K562 (cell line): Measurements from ENCODE around the gene TUT1. TPM values are rescaled to one million over a fixed set of nuclear protein-coding genes. Genes with fewer than 3 reads are reported as not detected.

Source experiments
- AFF4 ChIP-seq: sonication (generic); formaldehyde crosslinking; IDR thresholded peaks from 2 replicates; pipeline ENCODE4 v1.8.0; 2023; ENCODE audit warnings: mild to moderate bottlenecking, missing genetic modification reagents
- ATF7 ChIP-seq: fragments of 450-650 bp; IDR thresholded peaks from 2 replicates; pipeline ENCODE4 v1.7.1; 2014; ENCODE audit warnings: mild to moderate bottlenecking, moderate library complexity
- CCAR2 ChIP-seq: fragments of 200-400 bp; formaldehyde crosslinking; IDR thresholded peaks from 2 replicates; pipeline ENCODE4 v1.6.1; 2017; ENCODE audit warnings: mild to moderate bottlenecking, low read depth, low read length
- E2F3 ChIP-seq: fragments of 250-450 bp; sonication (Bioruptor Pico); IDR thresholded peaks from 2 replicates; pipeline ENCODE4 v1.4.0; 2020; ENCODE audit warnings: mild to moderate bottlenecking
- GATAD2A ChIP-seq: fragments of 450-650 bp; IDR thresholded peaks from 2 replicates; pipeline ENCODE4 v1.6.1; 2017
- HOXB6 ChIP-seq: fragments of 250-450 bp; sonication (Bioruptor Pico); IDR thresholded peaks from 2 replicates; pipeline ENCODE4 v1.5.1; 2022; ENCODE audit warnings: mild to moderate bottlenecking, borderline replicate concordance
- LEF1 ChIP-seq: fragments of 450-650 bp; IDR thresholded peaks from 2 replicates; pipeline ENCODE4 v1.6.1; 2016; ENCODE audit warnings: mild to moderate bottlenecking
- MAFG ChIP-seq: fragments of 450-650 bp; conservative IDR thresholded peaks from 2 replicates; pipeline ENCODE4 v1.6.1; 2016; ENCODE audit warnings: missing genetic modification characterization, missing compliant biosample characterization
- NR0B1 ChIP-seq: fragments of 450-650 bp; IDR thresholded peaks from one replicate; pipeline ENCODE4 v1.6.1; 2018; ENCODE audit warnings: mild to moderate bottlenecking, moderate library complexity; ENCODE audit not compliant: partially characterized antibody
- POU5F1 ChIP-seq: fragments of 150-350 bp; IDR thresholded peaks from 2 replicates; pipeline ENCODE4 v1.6.1; 2014; ENCODE audit warnings: borderline replicate concordance, low read length, low read depth, mild to moderate bottlenecking; ENCODE audit not compliant: partially characterized antibody
- RFX5 ChIP-seq: IDR thresholded peaks from 2 replicates; pipeline ENCODE4 v1.6.1; 2011; ENCODE audit warnings: low read depth, mild to moderate bottlenecking, improper control_type of control experiment, low read length
- SIN3A ChIP-seq, 2 experiments: fragments of 150-350 bp in 1 of 2; IDR thresholded peaks; 2 replicates each; pipeline ENCODE4 v1.6.1; 2011 to 2016; ENCODE audit warnings: borderline replicate concordance in 2 of 2, low read depth in 2 of 2, low read length in 2 of 2, mild to moderate bottlenecking in 2 of 2, moderate library complexity in 2 of 2; ENCODE audit not compliant: control insufficient read depth in 1 of 2
- TAF7 ChIP-seq: fragments of 450-650 bp; IDR thresholded peaks from 2 replicates; pipeline ENCODE4 v1.6.1; 2016; ENCODE audit warnings: missing genetic modification characterization, missing compliant biosample characterization
- ZBTB26 ChIP-seq: fragments of 450-650 bp; formaldehyde crosslinking; IDR thresholded peaks from 2 replicates; pipeline ENCODE4 v1.4.0; 2022; ENCODE audit warnings: missing genetic modification characterization
- ZNF282 ChIP-seq: sonication (generic); formaldehyde crosslinking; IDR thresholded peaks from 2 replicates; pipeline ENCODE4 v1.8.1; 2023; ENCODE audit warnings: missing genetic modification reagents
- ZNF41 ChIP-seq: fragments of 250-450 bp; sonication (Bioruptor Pico); conservative IDR thresholded peaks from 2 replicates; pipeline ENCODE4 v1.4.0; 2020; ENCODE audit warnings: mild to moderate bottlenecking
- ZNF511 ChIP-seq: sonication (generic); formaldehyde crosslinking; IDR thresholded peaks from 2 replicates; pipeline ENCODE4 v1.8.0; 2022; ENCODE audit warnings: mild to moderate bottlenecking, missing genetic modification reagents
- ZNF766 ChIP-seq: fragments of 200-800 bp; sonication (Bioruptor generic); conservative IDR thresholded peaks from 2 replicates; pipeline ENCODE4 v1.6.1; 2016; ENCODE audit warnings: missing genetic modification characterization, missing compliant biosample characterization
- ZNF780A ChIP-seq: fragments of 250-450 bp; sonication (Bioruptor Pico); IDR thresholded peaks from 2 replicates; pipeline ENCODE4 v1.5.0; 2021; ENCODE audit warnings: mild to moderate bottlenecking
- polyA plus RNA-seq, 8 experiments: library from polyadenylated mRNA; depleted of rRNA in 4 of 8; stranded (reverse) in 5 of 8; unstranded in 3 of 8; fragments of >200 nt; fragmentation: Nextera tagmentation in 2 of 8; fragmentation: Illumina TruSeq in 1 of 8; extraction: Ambion mirVana in 2 of 8; extraction: Trizol in 1 of 8; gene quantifications; 2 replicates each; pipeline versions ENCODE4 v1.2.1 to v1.2.3, GENCODE V29; 2011 to 2014; ENCODE audit warnings: inconsistent platforms in 1 of 8, missing spikeins in 1 of 8
- total RNA-seq, 7 experiments: library from RNA; depleted of rRNA in 6 of 7; stranded (reverse); fragments of >200 nt in 6 of 7; fragmentation: Illumina TruSeq in 2 of 7; extraction: Trizol in 2 of 7; gene quantifications; 2 replicates each; pipeline versions ENCODE4 v1.2.1 to v1.2.3, GENCODE V29; 2011 to 2021; ENCODE audit warnings: low replicate concordance in 1 of 7

The TUT1 gene
- total and polyA plus RNA-seq, 9 of the 15 experiments (the other 6 are each of a cell fraction or from before 2014, with no cell fraction given): 0.66 to 44.3 (median 15.7) TPM

- no peak for TF ChIP-seq AFF4 (CRISPR knock-in tag)
- TF ChIP-seq ZNF41 (CRISPR knock-in tag): 0 out of 2 replicates have a peak, but pooled peaks have one; percentile 29
- TF ChIP-seq ZNF766: no peak
- no peak for TF ChIP-seq ZNF511 (CRISPR knock-in tag)
- TF ChIP-seq ZBTB26 (CRISPR knock-in tag): no peak
- TF ChIP-seq TAF7: no peak
- no peak for TF ChIP-seq NR0B1
- TF ChIP-seq SIN3A (IDR thresholded peaks at IDR 0.05; ENCODE audit: borderline replicate concordance in 2 of 2, control insufficient read depth in 1 of 2, low read depth in 2 of 2, low read length in 2 of 2): no peak
- TF ChIP-seq GATAD2A: no peak
- no peak for TF ChIP-seq LEF1
- TF ChIP-seq RFX5: no peak
- no peak for TF ChIP-seq ZNF282
- no peak for TF ChIP-seq POU5F1
- no peak for TF ChIP-seq CCAR2
- TF ChIP-seq ZNF780A (CRISPR knock-in tag): no peak
- no peak for TF ChIP-seq MAFG
- peak; percentile 20; the same call in 1 of the 2 replicates for TF ChIP-seq ATF7
- TF ChIP-seq E2F3 (CRISPR knock-in tag): peak; percentile 81; the same call in 1 of the 2 replicates
- TF ChIP-seq HOXB6: no peak
These were observed 11.1 kb upstream of the TUT1 start (continued) for GRCh38 chr11:62602141-62603071.
